OCI-LY1 (cell line): ENCODE results near the gene DCC.

Experiments used
- H2AFZ ChIP-seq: fragments of 200-600 bp; sonication (generic), shearing (Covaris generic); 2 replicates; pipeline ENCODE4 v1.6.0; 2014; ENCODE audit warnings: antibody characterized with exemption, mild to moderate bottlenecking, low read length
- H3F3A ChIP-seq: fragments of 200-600 bp; sonication (generic), shearing (Covaris generic); 2 replicates; pipeline ENCODE4 v1.6.0; 2014; ENCODE audit warnings: mild to moderate bottlenecking, antibody characterized with exemption, low read length, moderate library complexity; ENCODE audit not compliant: insufficient read depth
- H3K27ac ChIP-seq: fragments of 200-600 bp; sonication (generic); 2 replicates; pipeline ENCODE4 v1.5.1; 2014; ENCODE audit warnings: low read length, mixed run types, mild to moderate bottlenecking, low read depth; ENCODE audit not compliant: poor library complexity, severe bottlenecking
- H3K27me3 ChIP-seq: fragments of 200-600 bp; sonication (generic); 2 replicates; pipeline ENCODE4 v1.6.0; 2014; ENCODE audit warnings: antibody characterized with exemption, mild to moderate bottlenecking, low read length, moderate library complexity; ENCODE audit not compliant: insufficient read depth
- H3K36me3 ChIP-seq: fragments of 200-600 bp; sonication (generic); 2 replicates; pipeline ENCODE4 v1.6.1; 2014; ENCODE audit warnings: mild to moderate bottlenecking, antibody characterized with exemption, low read length, moderate library complexity, mixed read lengths; ENCODE audit not compliant: insufficient read depth
- H3K4me1 ChIP-seq: fragments of 200-600 bp; sonication (generic); 2 replicates; pipeline ENCODE4 v1.5.1; 2014; ENCODE audit warnings: mild to moderate bottlenecking, low read length, moderate library complexity; ENCODE audit not compliant: insufficient read depth, severe bottlenecking
- H3K4me2 ChIP-seq: fragments of 200-600 bp; sonication (generic), shearing (Covaris generic); 2 replicates; pipeline ENCODE4 v1.6.1; 2014; ENCODE audit warnings: low read length
- H3K4me3 ChIP-seq: fragments of 200-600 bp; sonication (generic); 2 replicates; pipeline ENCODE4 v1.5.1; 2014; ENCODE audit warnings: low read length, low read depth, mild to moderate bottlenecking, mixed read lengths; ENCODE audit not compliant: poor library complexity, severe bottlenecking
- H3K79me2 ChIP-seq: fragments of 200-600 bp; shearing (Covaris generic); 2 replicates; pipeline ENCODE4 v1.6.1; 2016; ENCODE audit warnings: mixed run types, low read length, mixed read lengths; ENCODE audit not compliant: insufficient read depth
- H3K9ac ChIP-seq: fragments of 200-600 bp; sonication (generic), shearing (Covaris generic); 2 replicates; pipeline ENCODE4 v1.6.1; 2014; ENCODE audit warnings: mild to moderate bottlenecking, low read length, mixed read lengths
- H3K9me2 ChIP-seq: fragments of 200-600 bp; sonication (generic), shearing (Covaris generic); 2 replicates; pipeline ENCODE4 v1.6.1; 2014; ENCODE audit warnings: low read depth, mild to moderate bottlenecking, low read length, mixed read lengths
- H3K9me3 ChIP-seq: fragments of 200-600 bp; shearing (Covaris generic); 2 replicates; pipeline ENCODE4 v1.6.1; 2014; ENCODE audit warnings: low read length, mixed read lengths
- H4K20me1 ChIP-seq: fragments of 200-600 bp; sonication (generic), shearing (Covaris generic); 2 replicates; pipeline ENCODE4 v1.6.0; 2016; ENCODE audit warnings: mild to moderate bottlenecking, low read length; ENCODE audit not compliant: insufficient read depth
- EZH2 ChIP-seq: fragments of 200-600 bp; sonication (generic), shearing (Covaris generic); IDR thresholded peaks from 2 replicates; pipeline ENCODE4 v1.8.0; 2017; ENCODE audit warnings: borderline replicate concordance, mixed run types, mild to moderate bottlenecking, antibody characterized with exemption, low read length, moderate library complexity, mixed read lengths
- TF ChIP-seq, protein P1 (sequence below): fragments of 200-600 bp; sonication (generic), shearing (Covaris generic); IDR thresholded peaks from 2 replicates; pipeline ENCODE4 v1.5.1; 2017; ENCODE audit warnings: mild to moderate bottlenecking, antibody characterized with exemption, low read length, moderate library complexity, mixed read lengths

The DCC gene

DNA sequence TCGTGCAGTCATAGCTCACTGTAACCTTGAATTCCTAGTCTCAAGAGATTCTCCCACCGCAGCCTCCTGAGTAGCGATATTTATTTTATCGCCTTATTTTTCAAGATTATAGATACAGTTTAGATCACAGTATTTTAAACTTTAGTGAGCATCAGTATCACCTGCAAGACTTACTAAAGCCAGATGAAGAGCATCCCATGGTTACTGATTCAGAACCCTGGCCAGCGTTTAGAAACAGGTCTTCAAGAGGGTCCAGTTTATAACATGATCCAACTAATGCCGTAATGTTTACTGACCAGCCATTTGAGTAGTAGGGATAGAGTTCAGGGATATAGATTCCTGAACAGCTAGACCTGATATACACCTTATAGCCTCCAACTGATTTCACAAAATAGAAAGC, 146.1 kb downstream of the DCC start:
- H3K4me1 ChIP-seq: no peaks in the 10 kb centered on the region
- H3K27me3 ChIP-seq: no peaks in the 10 kb centered on the region
- no peak overlapping the region for H3K9ac ChIP-seq
- H2AFZ ChIP-seq: no peak overlapping the region
- no peaks in the 10 kb centered on the region for H3K79me2 ChIP-seq
- H3K36me3 ChIP-seq: no peaks in the 10 kb centered on the region
- H3K4me2 ChIP-seq: no peak overlapping the region
- no peaks in the 10 kb centered on the region for H4K20me1 ChIP-seq
- TF ChIP-seq, protein P1, sequence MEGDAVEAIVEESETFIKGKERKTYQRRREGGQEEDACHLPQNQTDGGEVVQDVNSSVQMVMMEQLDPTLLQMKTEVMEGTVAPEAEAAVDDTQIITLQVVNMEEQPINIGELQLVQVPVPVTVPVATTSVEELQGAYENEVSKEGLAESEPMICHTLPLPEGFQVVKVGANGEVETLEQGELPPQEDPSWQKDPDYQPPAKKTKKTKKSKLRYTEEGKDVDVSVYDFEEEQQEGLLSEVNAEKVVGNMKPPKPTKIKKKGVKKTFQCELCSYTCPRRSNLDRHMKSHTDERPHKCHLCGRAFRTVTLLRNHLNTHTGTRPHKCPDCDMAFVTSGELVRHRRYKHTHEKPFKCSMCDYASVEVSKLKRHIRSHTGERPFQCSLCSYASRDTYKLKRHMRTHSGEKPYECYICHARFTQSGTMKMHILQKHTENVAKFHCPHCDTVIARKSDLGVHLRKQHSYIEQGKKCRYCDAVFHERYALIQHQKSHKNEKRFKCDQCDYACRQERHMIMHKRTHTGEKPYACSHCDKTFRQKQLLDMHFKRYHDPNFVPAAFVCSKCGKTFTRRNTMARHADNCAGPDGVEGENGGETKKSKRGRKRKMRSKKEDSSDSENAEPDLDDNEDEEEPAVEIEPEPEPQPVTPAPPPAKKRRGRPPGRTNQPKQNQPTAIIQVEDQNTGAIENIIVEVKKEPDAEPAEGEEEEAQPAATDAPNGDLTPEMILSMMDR: no peak
- no peak for TF ChIP-seq EZH2
- no peak overlapping the region for H3K27ac ChIP-seq
- H3K9me2 ChIP-seq: no peaks in the 10 kb centered on the region
- no peaks in the 10 kb centered on the region for H3K9me3 ChIP-seq
- no peak overlapping the region for H3K4me3 ChIP-seq
- H3F3A ChIP-seq: no peaks in the 10 kb centered on the region

DNA sequence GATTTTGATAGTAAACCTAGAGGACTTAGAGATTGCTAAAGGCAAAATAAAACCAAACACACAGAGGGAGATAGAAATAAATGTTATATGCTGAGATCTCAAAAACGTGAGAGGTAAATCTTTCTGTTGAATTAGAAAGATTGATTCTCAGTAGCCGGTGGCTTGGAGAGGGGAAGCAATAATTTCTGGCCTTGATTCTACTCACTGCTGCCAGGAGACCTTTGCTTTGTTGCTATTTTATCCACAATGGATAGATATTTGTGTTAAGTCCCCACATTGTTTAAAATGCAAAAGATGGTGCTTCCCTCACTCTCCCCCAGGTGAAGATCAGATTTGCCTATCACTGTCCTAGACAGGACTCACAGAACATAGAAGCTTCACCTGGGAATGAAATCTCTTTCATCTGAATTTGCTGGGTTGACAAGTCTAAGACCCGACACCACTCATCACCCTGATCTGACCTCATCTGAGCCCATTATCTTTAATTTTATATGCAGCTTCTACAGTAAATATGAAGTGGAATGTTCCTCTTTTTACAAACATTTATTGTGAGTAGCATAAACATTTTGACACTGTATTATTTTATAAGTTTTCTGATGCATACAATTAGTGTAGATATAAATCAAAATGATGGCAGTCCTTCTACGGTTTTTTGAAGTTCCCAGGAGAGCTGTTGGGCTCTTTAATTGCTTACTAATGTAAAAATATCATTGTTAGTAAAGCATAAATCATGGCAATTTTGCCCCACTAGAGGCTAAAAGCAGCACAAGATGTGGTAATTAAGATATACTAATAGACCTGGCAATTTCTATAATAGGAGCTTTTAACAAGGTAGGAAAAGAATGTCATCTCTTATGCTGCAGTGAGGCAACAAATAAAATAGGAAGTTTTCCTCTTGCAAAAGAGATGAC, 149.7 kb downstream of the DCC start:
- Histone ChIP-seq H3K4me1 (no peaks in the 10 kb centered on the region), H4K20me1 (no peaks in the 10 kb centered on the region), H3K9me2 (no peaks in the 10 kb centered on the region), H3K27me3 (no peaks in the 10 kb centered on the region), H3K9me3 (no peaks in the 10 kb centered on the region), H3K4me2 (no peak overlapping the region), H3K79me2 (no peaks in the 10 kb centered on the region), H3K4me3 (no peak overlapping the region), H2AFZ (no peak overlapping the region), H3K36me3 (no peaks in the 10 kb centered on the region), H3K9ac (no peak overlapping the region), H3F3A (no peaks in the 10 kb centered on the region), H3K27ac (no peak overlapping the region)
- TF ChIP-seq EZH2: no peak
- TF ChIP-seq, protein P1: no peak

- Histone ChIP-seq H3K27ac (no peak overlapping the region), H4K20me1 (no peaks in the 10 kb centered on the region), H3K9ac (no peak overlapping the region), H3K4me3 (no peak overlapping the region), H3K9me3 (no peaks in the 10 kb centered on the region), H3K4me1 (no peaks in the 10 kb centered on the region), H3K27me3 (no peaks in the 10 kb centered on the region), H3K4me2 (no peak overlapping the region), H3K36me3 (no peaks in the 10 kb centered on the region), H3K79me2 (no peaks in the 10 kb centered on the region), H3F3A (no peaks in the 10 kb centered on the region), H3K9me2 (no peaks in the 10 kb centered on the region), H2AFZ (no peak overlapping the region)
- TF ChIP-seq EZH2: no peak
- TF ChIP-seq, protein P1: no peak
Observed at GRCh38 chr18:52496426-52496825, 156.4 kb downstream of the DCC start.
